Testis (tissue), 3 donors: ENCODE measurements around the gene PIP4K2A. TPM values are rescaled to one million over a fixed set of nuclear protein-coding genes. Genes with fewer than 3 reads are reported as not detected.

Experiments used
- DNase-seq: peaks from one replicate; pipeline ENCODE4 v3.0.0-alpha.2; 2019
- H3K27ac ChIP-seq, 2 donors: fragments of 200-600 bp; sonication (generic); one replicate each; pipeline ENCODE4 v1.5.1; 2019
- H3K27me3 ChIP-seq: fragments of 200-600 bp; sonication (generic); one replicate; pipeline ENCODE4 v1.5.1; 2019
- H3K36me3 ChIP-seq: fragments of 200-600 bp; sonication (generic); one replicate; pipeline ENCODE4 v1.5.1; 2017; ENCODE audit warnings: low read depth; ENCODE audit errors: missing control alignments
- H3K4me1 ChIP-seq: fragments of 200-600 bp; sonication (generic); one replicate; pipeline ENCODE4 v1.5.1; 2019
- H3K4me3 ChIP-seq, 2 donors: fragments of 200-600 bp; sonication (generic); one replicate each; pipeline ENCODE4 v1.5.1; 2017 to 2019
- H3K9me3 ChIP-seq: fragments of 200-600 bp; sonication (generic); one replicate; pipeline ENCODE4 v1.5.1; 2017
- CTCF ChIP-seq, 3 experiments: fragments of 450-650 bp in 2 of 3; fragments of 200-600 bp in 1 of 3; sonication (generic) in 1 of 3; IDR thresholded peaks; one replicate each; pipeline ENCODE4 v1.5.1; 2016 to 2019; ENCODE audit warnings: antibody characterized with exemption in 3 of 3, mild to moderate bottlenecking in 2 of 3, moderate library complexity in 1 of 3
- POLR2A ChIP-seq: fragments of 450-650 bp; IDR thresholded peaks from one replicate; pipeline ENCODE4 v1.6.1; 2017; ENCODE audit warnings: antibody characterized with exemption, mild to moderate bottlenecking, moderate library complexity
- WGBS, 2 donors: methylation state at CpG; one replicate each; pipeline ENCODE4 v1.1.5; 2018; 5-methylcytosine and 5-hydroxymethylcytosine counted together
- intact Hi-C: fragments of 100-400 bp; cut with DNase I; formaldehyde crosslinking; loops from one replicate; pipeline ENCODE4 v1.15.1; 2023; ENCODE audit warnings: low total_unique reads
- polyA plus RNA-seq: library from polyadenylated mRNA; stranded (reverse); fragments of 350-450 nt; fragmentation: Illumina TruSeq; extraction: RNeasy Lipid Tissue Mini Kit (QIAGEN cat#74804); gene quantifications from one replicate; pipeline ENCODE4 v1.2.3, GENCODE V29; 2014; ENCODE audit warnings: low read depth, low replicate concordance; ENCODE audit not compliant: insufficient read depth
- total RNA-seq, 2 donors: library from RNA; depleted of rRNA; stranded (reverse); fragments of >200 nt; gene quantifications; one replicate each; pipeline ENCODE4 v1.2.3, GENCODE V29; 2016

The PIP4K2A gene
- total and polyA plus RNA-seq, 3 donors from 2014 or later: 12.6 to 26.0 (median 15.8) TPM

DNA sequence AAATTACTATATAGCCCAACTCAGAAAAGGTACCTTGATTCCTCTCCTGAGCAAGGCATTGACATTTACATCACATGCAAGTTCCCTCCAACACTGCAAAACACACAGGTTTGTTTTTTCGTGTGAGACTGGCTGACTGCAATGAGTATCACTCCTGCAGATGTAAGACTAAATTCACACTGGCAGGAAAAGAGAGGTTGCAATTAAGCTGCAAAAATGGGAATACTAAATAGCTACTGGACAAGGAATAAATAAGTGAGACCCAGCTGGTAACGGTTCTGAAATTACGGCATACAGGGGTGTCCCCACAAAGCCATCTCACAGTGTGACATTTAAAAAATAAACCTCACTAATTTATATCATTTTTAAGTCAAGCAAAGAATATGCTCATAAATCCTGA is 97.3 kb downstream of the PIP4K2A start:
- H3K4me3 ChIP-seq: no peak overlapping the region
- 93% methylated on average over 3 of the region's 3 CpGs for WGBS, 2 donors
- H3K4me1 ChIP-seq: peaks cover 14% of the 10 kb centered on the region
- intact Hi-C loops: no loop called here
- no peak overlapping the region for H3K27ac ChIP-seq
- no peaks in the 10 kb centered on the region for H3K27me3 ChIP-seq
- no peak for DNase-seq
- H3K36me3 ChIP-seq: no peaks in the 10 kb centered on the region
- TF ChIP-seq POLR2A (no peak), CTCF (IDR thresholded peaks at IDR 0.05) (no peak)
- no peaks in the 10 kb centered on the region for H3K9me3 ChIP-seq

DNA sequence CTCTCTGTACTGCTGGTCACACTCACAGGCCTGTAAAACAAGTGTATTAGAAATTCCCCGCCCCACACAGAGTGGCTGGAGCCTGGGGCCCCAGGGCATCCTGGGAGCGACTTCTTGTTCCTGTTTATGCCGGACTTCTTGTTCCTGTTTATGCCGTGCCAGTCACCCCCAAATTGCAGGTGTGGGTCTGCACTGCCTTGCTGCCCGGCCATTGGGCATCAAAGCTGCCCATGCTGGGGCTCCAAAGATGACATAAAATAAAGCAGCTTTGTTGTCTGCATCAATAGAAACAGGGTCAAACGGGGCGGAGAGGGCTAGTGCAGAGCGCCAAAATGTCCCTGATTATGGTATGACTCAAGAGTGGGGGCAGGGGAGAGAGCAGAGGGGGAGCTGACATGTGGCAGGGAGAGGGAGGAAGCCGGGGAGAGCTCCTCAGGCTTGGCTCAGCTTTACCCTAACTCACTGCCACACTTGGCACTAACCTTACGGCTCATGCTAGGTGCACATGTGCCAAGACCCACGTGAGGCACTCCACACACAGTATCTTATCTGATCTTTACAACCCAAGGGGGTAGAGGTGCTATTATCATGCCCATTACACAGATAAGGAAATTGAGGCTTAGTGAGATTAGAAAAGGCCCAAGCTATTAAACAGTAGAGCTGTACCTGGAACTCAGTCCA is 98.4 kb downstream of the PIP4K2A start:
- H3K27ac ChIP-seq: no peak overlapping the region
- H3K27me3 ChIP-seq: no peaks in the 10 kb centered on the region
- no peaks in the 10 kb centered on the region for H3K9me3 ChIP-seq
- intact Hi-C loops: no loop called here
- H3K4me3 ChIP-seq: no peak overlapping the region
- TF ChIP-seq POLR2A (no peak), CTCF (IDR thresholded peaks at IDR 0.05) (no peak)
- peaks cover 14% of the 10 kb centered on the region for H3K4me1 ChIP-seq
- H3K36me3 ChIP-seq: no peaks in the 10 kb centered on the region
- WGBS, 2 donors: 70 to 77% methylated on average over 11 of the region's 11 CpGs
- no peak for DNase-seq

GRCh38 chr10:22615101-22615500 is 99.3 kb downstream of the PIP4K2A start:
- intact Hi-C loops: no loop called here
- H3K27ac ChIP-seq: no peak overlapping the region

DNA sequence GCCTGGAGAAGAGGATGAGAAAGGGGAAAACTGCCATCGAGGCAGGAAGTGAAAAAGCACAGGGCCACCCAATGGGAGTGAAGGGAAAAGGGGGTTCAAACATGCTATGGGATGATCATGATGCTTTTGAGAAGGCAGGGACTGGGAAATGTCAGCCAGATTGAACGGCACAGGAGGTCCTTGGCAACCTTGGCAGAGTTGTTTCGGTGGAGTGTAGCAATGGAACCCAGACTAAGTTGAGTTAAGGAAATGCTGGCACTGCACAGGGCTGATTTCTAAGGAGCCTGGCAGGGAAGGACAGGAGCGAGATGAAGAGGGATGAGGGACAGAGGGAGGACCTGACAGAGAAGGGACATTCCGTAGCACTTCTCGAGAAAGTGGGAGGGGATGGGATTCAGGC is 101.4 kb downstream of the PIP4K2A start:
- H3K36me3 ChIP-seq: no peaks in the 10 kb centered on the region
- WGBS, 2 donors: 80 to 98% methylated on average over 6 of the region's 6 CpGs
- H3K27me3 ChIP-seq: no peaks in the 10 kb centered on the region
- intact Hi-C loops: no loop called here
- no peaks in the 10 kb centered on the region for H3K9me3 ChIP-seq
- TF ChIP-seq POLR2A (no peak), CTCF (IDR thresholded peaks at IDR 0.05) (no peak)
- peaks cover 1% of the 10 kb centered on the region for H3K4me1 ChIP-seq
- H3K27ac ChIP-seq: no peak overlapping the region
- H3K4me3 ChIP-seq: no peak overlapping the region
- no peak for DNase-seq

More at GRCh38 chr10:22615101-22615500, 99.3 kb downstream of the PIP4K2A start:
- no peaks in the 10 kb centered on the region for H3K9me3 ChIP-seq
- no peak overlapping the region for H3K4me3 ChIP-seq
- peaks cover 8% of the 10 kb centered on the region for H3K4me1 ChIP-seq
- DNase-seq: no peak
- 90 to 100% methylated on average over 2 of the region's 2 CpGs for WGBS, 2 donors
- H3K36me3 ChIP-seq: no peaks in the 10 kb centered on the region
- TF ChIP-seq POLR2A: no peak
- no peak for TF ChIP-seq CTCF (IDR thresholded peaks at IDR 0.05)
- no peaks in the 10 kb centered on the region for H3K27me3 ChIP-seq

DNA sequence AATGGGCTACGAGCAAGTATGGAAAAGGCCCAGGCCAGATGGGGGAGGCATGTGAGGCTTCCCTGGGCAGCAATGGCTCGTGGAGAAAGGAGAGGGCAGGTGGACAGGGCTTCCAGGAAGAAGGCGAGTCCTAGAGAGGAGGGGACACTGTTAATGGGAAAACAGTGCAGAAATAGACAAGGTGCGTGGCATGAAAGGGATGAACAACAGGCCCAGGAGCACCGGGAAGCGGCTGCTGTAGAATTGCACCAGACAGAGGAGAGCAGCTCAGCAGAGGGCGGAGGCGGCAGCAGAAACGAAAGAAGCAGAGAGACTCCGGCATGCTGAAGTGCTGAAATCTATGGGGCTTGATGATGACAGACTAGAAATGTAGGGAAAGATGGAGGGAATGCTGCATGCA is 102.1 kb downstream of the PIP4K2A start:
- Histone ChIP-seq H3K9me3 (no peaks in the 10 kb centered on the region), H3K36me3 (no peaks in the 10 kb centered on the region), H3K27me3 (no peaks in the 10 kb centered on the region), H3K27ac (no peak overlapping the region), H3K4me1 (no peaks in the 10 kb centered on the region), H3K4me3 (no peak overlapping the region)
- WGBS, 2 donors: 91 to 95% methylated on average over 10 of the region's 10 CpGs
- intact Hi-C loops: no loop called here
- TF ChIP-seq POLR2A (no peak), CTCF (IDR thresholded peaks at IDR 0.05) (no peak)
- no peak for DNase-seq
